ENCODE results near the gene GMPR2. TPM values are rescaled to one million over a fixed set of nuclear protein-coding genes. Genes with fewer than 3 reads are reported as not detected.

Gene GMPR2
- total RNA-seq: 97.6 and 118 TPM in 2 replicates

DNA sequence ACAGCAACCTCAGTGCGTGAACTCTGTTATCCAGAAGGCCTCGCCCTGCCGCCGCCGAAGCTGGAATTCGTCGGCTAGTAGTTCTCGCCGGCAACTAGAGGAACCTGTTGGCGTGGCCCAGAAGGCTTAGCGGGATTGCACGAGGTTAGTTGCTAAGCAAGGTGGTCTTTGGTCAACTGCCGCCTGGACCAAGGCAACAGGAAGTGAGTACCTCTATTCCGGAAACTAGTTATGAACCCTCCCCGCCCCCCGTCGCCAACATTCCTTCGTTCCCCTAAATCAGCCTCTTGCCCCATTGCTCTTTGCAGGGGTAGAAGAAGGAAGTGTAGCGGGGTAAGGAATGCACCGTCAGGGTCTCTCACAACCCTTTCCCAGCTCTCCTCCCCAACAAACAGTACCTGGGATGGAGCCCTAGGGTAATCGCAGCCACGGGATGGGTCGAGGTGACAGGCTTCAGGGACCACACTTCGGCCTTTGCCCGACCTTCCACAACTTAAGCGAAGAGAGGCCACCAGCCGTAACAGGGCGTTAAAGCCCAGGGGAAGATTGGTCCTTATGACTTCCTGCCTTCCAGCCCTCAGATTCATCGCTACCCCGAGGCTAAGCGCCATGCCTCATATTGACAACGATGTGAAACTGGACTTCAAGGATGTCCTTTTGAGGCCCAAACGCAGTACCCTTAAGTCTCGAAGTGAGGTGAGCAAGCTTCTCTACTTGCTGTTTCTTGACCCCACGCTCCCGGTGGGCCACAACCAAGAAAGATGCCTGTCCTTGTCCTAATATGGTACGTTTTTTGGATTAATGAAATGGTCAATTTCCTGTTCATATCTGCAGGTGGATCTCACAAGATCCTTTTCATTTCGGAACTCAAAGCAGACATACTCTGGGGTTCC is at the start of gene GMPR2:
GMPR2 (plus strand) TSS at position 285 of the 893 bp plus-strand sequence; CDS start at position 610, 325 bp downstream.

DNA sequence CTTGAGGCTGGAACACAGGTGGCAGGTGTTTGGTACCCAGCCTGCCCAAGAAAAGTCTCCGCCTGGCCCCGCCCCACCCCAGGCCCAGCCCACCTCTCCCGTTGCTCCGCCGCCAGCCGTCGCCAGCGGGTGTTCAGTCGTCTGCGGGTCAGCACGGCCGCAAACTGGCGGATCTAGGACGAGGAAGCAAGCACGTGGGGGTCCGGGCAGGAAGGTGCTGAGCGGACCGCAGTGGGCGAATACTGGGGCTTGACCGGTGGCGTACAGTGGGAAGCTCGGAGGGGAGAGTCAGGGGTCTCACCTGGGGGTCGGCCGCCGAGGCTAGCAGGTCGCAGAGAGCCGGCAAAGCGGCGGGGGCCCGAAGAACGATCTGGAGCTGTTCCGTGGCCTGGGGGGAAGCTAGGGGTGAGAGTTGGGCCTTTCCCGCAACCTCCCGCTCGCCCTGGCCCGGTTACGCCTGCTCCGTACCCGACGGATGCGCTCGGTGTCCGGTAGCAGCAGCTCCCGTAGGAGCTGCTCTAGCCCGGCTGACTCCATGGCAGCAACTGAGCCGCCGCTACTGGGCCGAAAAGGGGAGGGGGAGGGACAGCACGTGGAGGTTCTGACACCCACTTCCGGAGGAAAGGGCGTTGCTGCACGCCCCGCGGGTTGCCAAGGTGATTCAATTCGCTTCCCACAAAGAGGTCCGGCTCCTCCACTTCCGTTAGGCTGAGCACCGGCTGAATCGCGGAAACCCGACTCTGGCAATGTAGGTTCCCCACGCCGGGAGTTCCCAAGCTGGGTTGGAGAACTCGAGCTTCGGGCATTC is 44.3 kb upstream of the GMPR2 start, which contains the start of gene IPO4:
IPO4 (minus strand) TSS at position 566 of the 808 bp plus-strand sequence; CDS start at position 537, 29 bp downstream.

GRCh38 chr14:24195186-24196070 is 37.3 kb upstream of the GMPR2 start, which contains the start of gene TM9SF1:
Gene TM9SF1, minus strand, starts transcription at chr14:24195441. Its CDS starts 422 bp downstream, at chr14:24195019.

GRCh38 chr14:24212924-24213865 is 19.5 kb upstream of the GMPR2 start, which contains the start of gene CHMP4A:
Gene CHMP4A, minus strand, starts transcription at chr14:24213488. Its CDS starts 49 bp downstream, at chr14:24213439.

DNA sequence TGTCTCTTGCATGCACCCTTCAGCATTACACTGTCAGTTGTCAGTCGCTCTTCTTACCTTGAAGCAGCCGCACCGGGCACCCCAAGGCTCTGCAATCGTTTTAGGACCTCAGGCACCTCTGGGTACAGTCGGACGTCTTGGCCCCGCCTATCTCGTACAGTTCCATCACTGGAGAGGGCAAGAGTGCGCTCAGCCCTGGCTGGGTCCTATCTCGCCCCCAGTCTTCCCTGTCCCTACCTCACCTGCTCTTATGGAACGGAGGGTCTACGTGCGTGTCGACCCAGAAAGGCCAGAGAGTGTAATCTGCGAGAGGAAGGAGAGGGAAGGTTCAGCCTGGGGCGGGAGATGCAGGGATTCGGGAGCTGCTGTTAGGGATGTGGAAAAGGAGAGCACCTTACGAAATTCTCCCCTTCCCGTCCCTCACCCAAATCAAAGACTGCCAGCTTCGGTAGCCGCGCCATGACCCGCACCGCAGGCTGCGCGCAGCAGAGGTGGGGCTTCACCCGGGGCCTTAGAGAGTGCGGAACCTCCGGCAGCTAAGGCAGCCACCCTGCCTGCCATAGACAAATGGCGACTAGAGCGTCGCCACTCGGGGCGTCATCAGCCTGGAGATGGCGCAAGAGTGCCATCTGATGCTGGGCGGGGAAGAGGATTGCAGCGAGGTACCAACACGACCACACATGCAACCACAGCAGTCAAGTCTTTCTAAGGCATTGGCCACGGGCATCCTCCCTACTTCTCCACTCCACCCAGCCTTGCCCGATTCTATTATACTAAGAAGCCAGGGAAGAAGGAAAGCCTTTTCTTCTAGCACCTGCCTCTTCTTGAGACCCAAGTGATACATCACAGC is 17.0 kb upstream of the GMPR2 start, which contains the start of gene MDP1:
MDP1 (minus strand) TSS at position 572 of the 850 bp plus-strand sequence; CDS start at position 461, 111 bp downstream.

GRCh38 chr14:24232121-24232644 is 546 bp upstream of the GMPR2 start, which contains the start of gene NEDD8:
Gene NEDD8, minus strand, starts transcription at chr14:24232367. Its CDS starts 100 bp downstream, at chr14:24232267.

DNA sequence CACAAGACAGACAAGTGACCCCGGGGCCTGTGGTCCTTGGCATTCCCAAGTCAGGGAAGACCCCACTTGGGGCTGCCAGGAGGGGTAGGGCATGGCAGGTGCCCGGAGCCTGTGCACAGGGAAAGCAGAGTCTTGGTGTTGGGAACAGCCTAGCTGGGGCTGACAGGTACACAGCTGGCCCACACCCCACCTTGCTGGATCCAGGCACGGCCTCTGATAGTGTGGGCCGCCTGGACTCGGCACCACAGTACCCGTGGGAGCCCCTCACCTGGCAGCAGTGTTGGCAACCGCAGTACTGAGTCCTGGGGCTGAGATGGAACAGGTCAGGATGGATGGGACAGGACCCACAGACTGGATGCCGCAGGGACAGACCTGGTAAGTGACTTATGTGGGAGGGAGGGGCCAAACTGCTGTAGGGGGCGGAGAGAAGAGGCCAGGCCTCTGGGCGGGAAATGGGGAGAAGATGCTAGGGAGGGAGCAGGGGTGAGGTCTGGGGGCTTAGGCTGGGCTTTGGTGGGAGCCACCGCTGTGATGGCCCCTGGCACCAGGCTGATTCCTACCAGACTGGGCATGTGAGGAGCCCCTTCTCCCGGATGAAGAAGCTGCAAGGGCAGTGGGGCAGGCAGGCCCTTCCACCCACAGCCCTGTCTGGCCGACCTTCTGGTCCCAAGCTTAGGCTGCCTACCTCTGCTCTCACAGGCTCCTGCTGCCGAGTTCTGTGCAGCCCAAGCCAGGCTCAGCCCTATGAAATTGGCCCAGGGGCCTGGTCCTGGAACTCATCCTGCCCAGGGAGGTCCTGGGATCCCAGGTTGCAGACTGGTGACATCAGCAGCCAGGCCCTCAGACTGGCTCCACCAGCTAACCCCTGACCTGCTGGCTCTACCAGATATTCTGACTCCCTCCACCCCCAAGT is 30.3 kb downstream of the GMPR2 start, which contains the start of gene TGM1:
TGM1 (minus strand) TSS at position 357 of the 913 bp plus-strand sequence. CDS start 825 bp downstream, outside the sequence.

DNA sequence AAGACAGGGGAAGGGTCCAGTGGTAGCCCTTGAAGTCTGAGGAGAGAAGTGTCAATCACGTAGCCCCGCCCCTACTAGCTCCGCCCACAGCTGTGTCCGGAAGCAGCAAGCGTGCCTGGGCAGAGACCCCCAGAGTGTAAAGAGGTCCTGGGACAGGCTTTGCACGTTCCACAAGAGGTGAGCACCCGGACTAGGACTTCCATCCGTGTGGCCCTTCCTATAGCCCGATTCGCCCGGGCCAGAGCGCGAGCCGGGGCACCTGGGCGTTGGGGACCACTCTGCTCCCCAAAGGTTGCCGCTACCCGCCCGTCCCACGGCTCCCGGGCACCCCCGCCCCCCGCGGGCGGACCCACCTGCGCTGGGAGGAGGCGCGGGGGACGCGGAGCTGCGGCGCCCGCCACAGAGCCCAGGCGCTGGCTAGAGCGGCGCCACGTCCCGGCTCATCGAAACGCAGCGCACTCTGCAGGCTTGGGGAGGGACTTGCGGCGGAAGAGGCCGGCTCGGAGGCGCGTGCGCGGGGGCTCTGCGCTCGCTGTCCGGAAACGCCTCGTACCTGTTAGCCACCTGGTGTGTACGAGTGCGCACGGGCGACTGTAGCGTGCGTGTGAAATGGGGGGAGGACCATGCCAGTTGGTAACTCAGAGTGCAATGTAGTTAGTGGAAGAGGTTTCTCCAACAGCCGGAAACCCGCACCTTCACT is 38.6 kb downstream of the GMPR2 start, which contains the start of gene RABGGTA:
RABGGTA (minus strand) TSS at position 464 of the 700 bp plus-strand sequence. CDS start 482 bp downstream, outside the sequence.

Other genes with a start within 250 kb of the GMPR2 start
- 11.6 and 15.7 TPM in 2 replicates for gene DHRS4L2, start 244.0 kb upstream of the GMPR2 start, total RNA-seq
- not detected in 2 replicates for gene CARMIL3, start 180.9 kb upstream of the GMPR2 start, total RNA-seq
- gene CPNE6, start 161.4 kb upstream of the GMPR2 start, total RNA-seq: not detected in 2 replicates
- 4.4 and 9.4 TPM in 2 replicates for gene PCK2, start 138.6 kb upstream of the GMPR2 start, total RNA-seq
- gene DCAF11, start 118.2 kb upstream of the GMPR2 start, total RNA-seq: 58.8 and 60.2 TPM in 2 replicates
- 0.82 and 0.97 TPM in 2 replicates for gene NRL, start 118.0 kb upstream of the GMPR2 start, total RNA-seq
- gene FITM1, start 102.3 kb upstream of the GMPR2 start, total RNA-seq: 0.13 TPM in 1 of 2 replicates, not detected in the other
- gene PSME1, start 96.7 kb upstream of the GMPR2 start, total RNA-seq: 118 and 158 TPM in 2 replicates
- 17.6 and 28.3 TPM in 2 replicates for gene EMC9, start 91.3 kb upstream of the GMPR2 start, total RNA-seq
- gene PSME2, start 86.3 kb upstream of the GMPR2 start, total RNA-seq: 124 and 147 TPM in 2 replicates
- 37.1 and 38.4 TPM in 2 replicates for gene RNF31, start 85.4 kb upstream of the GMPR2 start, total RNA-seq
- gene IRF9, start 71.7 kb upstream of the GMPR2 start, total RNA-seq: 55.4 and 72.4 TPM in 2 replicates
- 2.3 and 2.5 TPM in 2 replicates for gene REC8, start 60.8 kb upstream of the GMPR2 start, total RNA-seq
- 22.2 and 46.8 TPM in 2 replicates for gene IPO4, start 44.1 kb upstream of the GMPR2 start, total RNA-seq
- 30.3 and 60.7 TPM in 2 replicates for gene TM9SF1, start 37.5 kb upstream of the GMPR2 start, total RNA-seq
- not detected in 2 replicates for gene TSSK4, start 27.2 kb upstream of the GMPR2 start, total RNA-seq
- 13.4 and 38.1 TPM in 2 replicates for gene CHMP4A, start 19.4 kb upstream of the GMPR2 start, total RNA-seq
- gene MDP1, start 16.9 kb upstream of the GMPR2 start, total RNA-seq: 6.3 and 7.7 TPM in 2 replicates
- 259 and 308 TPM in 2 replicates for gene NEDD8, start 562 bp upstream of the GMPR2 start, total RNA-seq
- 41.1 and 55.2 TPM in 2 replicates for gene TINF2, start 9.7 kb downstream of the GMPR2 start, total RNA-seq
- 0.32 and 1.6 TPM in 2 replicates for gene TGM1, start 30.2 kb downstream of the GMPR2 start, total RNA-seq
- gene RABGGTA, start 38.7 kb downstream of the GMPR2 start, total RNA-seq: 16.0 and 27.5 TPM in 2 replicates
- gene DHRS1, start 66.9 kb downstream of the GMPR2 start, total RNA-seq: 6.9 and 10.8 TPM in 2 replicates
- gene NOP9, start 66.9 kb downstream of the GMPR2 start, total RNA-seq: 18.5 and 29.8 TPM in 2 replicates
- 3.7 and 3.8 TPM in 2 replicates for gene CIDEB, start 75.0 kb downstream of the GMPR2 start, total RNA-seq
- 2.6 and 5.0 TPM in 2 replicates for gene LTB4R2, start 77.2 kb downstream of the GMPR2 start, total RNA-seq
- 2.4 and 4.2 TPM in 2 replicates for gene LTB4R, start 78.6 kb downstream of the GMPR2 start, total RNA-seq
- gene ADCY4, start 102.1 kb downstream of the GMPR2 start, total RNA-seq: 61.5 and 89.6 TPM in 2 replicates
- 4.9 TPM in 2 replicates for gene RIPK3, start 107.1 kb downstream of the GMPR2 start, total RNA-seq
- gene NFATC4, start 135.3 kb downstream of the GMPR2 start, total RNA-seq: 3.2 and 7.4 TPM in 2 replicates
- 7.3 and 13.8 TPM in 2 replicates for gene NYNRIN, start 166.1 kb downstream of the GMPR2 start, total RNA-seq
- 1.5 and 3.0 TPM in 2 replicates for gene CBLN3, start 196.7 kb downstream of the GMPR2 start, total RNA-seq
- 50.0 and 63.4 TPM in 2 replicates for gene KHNYN, start 197.0 kb downstream of the GMPR2 start, total RNA-seq
- gene SDR39U1, start 209.8 kb downstream of the GMPR2 start, total RNA-seq: 6.5 and 11.0 TPM in 2 replicates